Fibroblast of lung (primary cell): Measurements from ENCODE around the gene NSRP1.

Experiments used
- CTCF ChIP-seq, 2 donors: IDR thresholded peaks in 1 of 2; conservative IDR thresholded peaks in 1 of 2; 1 replicate in 1 of 2; 2 replicates in 1 of 2; pipeline ENCODE4 v1.5.1; 2011 to 2012; ENCODE audit warnings: low read length in 2 of 2, control low read depth in 1 of 2, inconsistent platforms in 1 of 2, low read depth in 1 of 2, mild to moderate bottlenecking in 1 of 2
- EZH2 ChIP-seq: IDR thresholded peaks from 2 replicates; pipeline ENCODE4 v1.5.1; 2012; ENCODE audit warnings: low read length, control low read depth, mild to moderate bottlenecking; ENCODE audit errors: missing control alignments

DNA sequence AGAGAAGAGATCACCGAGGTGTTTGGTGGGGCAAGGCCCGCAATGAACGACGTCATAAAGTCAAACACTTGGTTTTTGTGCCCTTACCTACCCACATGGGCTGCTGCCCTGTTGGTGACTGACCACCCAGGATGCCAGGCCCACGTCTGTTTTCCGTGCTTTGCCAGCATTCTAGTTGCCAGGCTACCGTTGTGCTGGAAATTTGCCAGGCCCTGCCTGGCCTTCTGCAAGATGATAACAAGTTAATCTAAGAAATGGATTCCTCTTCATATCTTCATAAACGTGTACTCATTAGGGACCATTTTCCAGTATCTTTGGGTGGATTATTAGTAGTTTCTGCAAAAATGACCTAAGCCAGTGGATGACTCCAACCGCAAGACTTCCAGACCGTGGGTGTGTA, 83.5 kb downstream of the NSRP1 start:
- TF ChIP-seq CTCF (conservative IDR thresholded peaks at IDR 0.05 in 1 of 2, IDR thresholded peaks at IDR 0.05 in 1 of 2; ENCODE audit: low read depth in 1 of 2, low read length in 2 of 2) (no peak), EZH2 (no peak)
